Loucy (cell line): ENCODE measurements around the gene CFAP20DC.
"Not testable (repeated sequence)": the region's sequence is repeated elsewhere in the genome, so short reads cannot be mapped to it uniquely, and the experiment has no call there.

ENCODE experiments used
- CTCF ChIP-seq: fragments of 200-600 bp; sonication (generic); conservative IDR thresholded peaks from 2 replicates; pipeline ENCODE4 v1.5.1; 2014; ENCODE audit warnings: mild to moderate bottlenecking, antibody characterized with exemption, low read length
- EZH2phosphoT487 ChIP-seq: fragments of 200-600 bp; IDR thresholded peaks from 2 replicates; pipeline ENCODE4 v1.6.1; 2018; ENCODE audit warnings: antibody characterized with exemption, mild to moderate bottlenecking, moderate library complexity, borderline replicate concordance

DNA sequence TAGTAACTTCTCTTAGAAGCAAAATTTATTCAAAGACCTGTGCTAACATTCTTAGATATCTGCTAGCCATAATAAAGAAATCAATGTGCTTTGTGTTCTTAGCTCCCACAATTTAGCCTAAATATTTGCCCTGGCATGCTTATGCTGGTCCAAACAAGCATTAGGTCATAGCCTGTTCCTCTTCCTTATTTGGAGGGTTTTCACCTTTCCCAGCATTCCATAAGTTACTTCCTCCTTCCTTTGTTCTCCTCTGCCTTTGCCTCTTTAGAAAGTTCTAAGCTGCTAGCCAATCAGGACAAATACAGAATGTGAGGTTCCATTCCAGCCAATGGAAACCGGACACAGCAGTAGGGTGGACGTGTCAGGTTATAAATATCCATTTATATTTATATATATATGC, 345.5 kb downstream of the CFAP20DC start:
- TF ChIP-seq CTCF, EZH2phosphoT487: not testable (repeated sequence)
